Stimulated activated CD8-positive, alpha-beta memory T cell treated with anti-CD3 and anti-CD28 coated beads, Interleukin-12 subunit alpha, Interleukin-12 subunit beta, amount 100 ng/mL, for 24 hours (primary cell): Measurements from ENCODE around the gene SUGCT.
"Not testable (repeated sequence)": the region's sequence is repeated elsewhere in the genome, so short reads cannot be mapped to it uniquely, and the experiment has no call there.

Experiments used
- DNase-seq: peaks from one replicate; pipeline ENCODE4 v3.0.0-alpha.2; 2020; ENCODE audit errors: extremely low read depth

Gene SUGCT

DNA sequence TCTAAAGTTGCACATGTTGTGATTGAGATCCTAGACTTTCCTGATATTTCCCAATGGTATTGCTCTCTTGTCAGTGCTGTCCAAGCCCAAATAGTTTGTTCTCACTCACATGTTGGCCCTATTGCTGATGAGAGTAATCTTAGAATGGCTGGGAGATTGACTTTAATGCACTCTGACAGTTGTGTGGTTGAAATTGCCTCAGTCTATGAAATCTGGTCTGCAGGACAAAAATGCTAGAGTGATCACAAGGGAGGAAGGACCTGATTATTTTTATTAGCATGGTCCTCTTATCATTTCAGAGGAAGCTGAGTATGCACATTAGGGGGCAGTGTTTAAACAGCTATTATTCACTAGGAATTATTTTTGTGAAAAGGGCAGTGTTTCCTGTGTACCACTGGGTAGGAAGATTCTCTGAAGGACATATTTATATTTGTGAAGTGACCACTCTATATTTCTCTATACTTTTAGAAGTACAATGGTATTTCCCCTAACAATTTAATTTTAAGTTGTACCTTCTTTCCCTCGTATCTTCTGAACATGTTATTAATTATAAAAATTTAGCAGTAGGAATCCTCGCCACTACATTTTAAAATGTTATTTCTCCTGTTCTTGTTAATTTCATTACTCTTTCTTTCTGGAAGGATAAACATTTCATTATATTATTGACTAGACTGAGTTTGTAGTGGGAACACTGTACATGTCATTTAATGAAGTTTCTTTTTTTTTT is 64.4 kb downstream of the SUGCT start:
- DNase-seq = no peak

DNA sequence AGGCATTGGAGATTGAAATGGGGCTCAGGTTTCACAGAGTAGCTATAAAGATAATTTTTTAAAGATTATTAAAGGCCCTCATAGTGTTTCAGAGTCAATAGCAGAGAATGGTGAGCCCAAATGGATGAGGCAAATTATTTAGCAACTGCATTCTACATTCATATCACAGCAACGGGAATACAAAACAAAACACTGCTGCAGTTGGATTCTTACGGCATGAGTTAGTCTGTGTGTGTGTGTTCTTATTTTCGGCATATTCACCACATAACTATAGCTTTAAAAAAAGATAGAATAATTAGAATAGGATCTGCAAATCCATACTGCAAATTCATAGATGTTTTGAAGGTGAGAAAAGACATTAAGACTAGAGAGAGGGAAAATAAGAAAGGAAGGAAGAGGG is 66.0 kb downstream of the SUGCT start:
- DNase-seq = no peak

DNA sequence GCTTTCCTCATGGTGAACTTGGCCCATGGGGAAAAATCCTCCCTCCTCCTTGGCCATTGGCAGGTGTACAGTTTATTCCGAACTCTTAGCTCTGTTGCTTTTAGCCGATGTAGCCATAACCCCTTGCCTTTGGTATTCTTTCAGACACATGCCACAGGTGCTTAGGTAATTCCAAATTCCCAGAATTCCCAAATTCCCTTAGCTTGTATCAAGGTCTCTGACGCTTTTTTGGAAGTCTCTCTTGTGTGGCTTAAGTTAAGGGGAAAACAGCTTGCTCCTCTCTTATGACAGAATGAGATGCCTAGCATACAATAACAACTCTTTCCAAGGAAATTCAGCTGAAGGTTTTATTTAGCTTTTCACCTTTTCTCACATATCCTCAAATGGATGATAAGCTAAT is 68.0 kb downstream of the SUGCT start:
- no peak for DNase-seq

DNA sequence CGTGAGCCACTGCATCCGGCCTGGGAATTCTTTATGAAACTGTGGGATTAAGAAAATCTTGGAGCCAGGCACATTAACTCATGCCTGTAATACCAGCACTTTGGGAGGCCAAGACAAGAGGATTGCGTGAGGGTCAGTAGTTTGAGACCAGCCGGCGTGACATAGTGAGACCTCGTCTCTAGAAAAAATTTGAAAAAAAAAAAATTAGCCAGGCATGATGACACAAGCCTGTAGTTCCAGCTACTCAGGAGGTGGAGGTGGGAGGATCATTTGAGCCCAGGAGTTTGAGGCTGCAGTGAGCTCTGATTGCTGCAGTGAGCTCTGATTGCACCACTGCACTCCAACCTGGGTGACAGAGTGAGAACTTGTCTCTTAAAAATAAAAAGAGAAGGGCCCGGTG is 69.8 kb downstream of the SUGCT start:
- DNase-seq = no peak

DNA sequence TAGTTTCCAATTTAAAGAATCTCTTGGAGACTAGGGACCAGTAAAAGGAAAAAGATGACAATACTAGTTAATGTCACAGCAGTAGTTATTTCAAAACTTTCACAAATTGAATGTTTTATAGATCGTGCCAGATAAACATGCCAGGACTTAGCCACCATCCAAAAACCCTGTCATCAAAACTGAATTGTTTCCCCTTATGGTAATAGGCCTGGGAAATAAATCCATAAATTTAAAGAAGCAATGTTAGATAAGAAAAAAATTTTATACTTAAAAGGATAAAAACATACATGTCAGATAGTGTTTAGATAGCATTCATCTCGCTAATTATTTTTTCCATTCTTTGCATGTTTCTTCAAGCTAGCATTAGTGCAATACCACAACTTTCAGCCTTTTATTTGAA is 71.2 kb downstream of the SUGCT start:
- no peak for DNase-seq

DNA sequence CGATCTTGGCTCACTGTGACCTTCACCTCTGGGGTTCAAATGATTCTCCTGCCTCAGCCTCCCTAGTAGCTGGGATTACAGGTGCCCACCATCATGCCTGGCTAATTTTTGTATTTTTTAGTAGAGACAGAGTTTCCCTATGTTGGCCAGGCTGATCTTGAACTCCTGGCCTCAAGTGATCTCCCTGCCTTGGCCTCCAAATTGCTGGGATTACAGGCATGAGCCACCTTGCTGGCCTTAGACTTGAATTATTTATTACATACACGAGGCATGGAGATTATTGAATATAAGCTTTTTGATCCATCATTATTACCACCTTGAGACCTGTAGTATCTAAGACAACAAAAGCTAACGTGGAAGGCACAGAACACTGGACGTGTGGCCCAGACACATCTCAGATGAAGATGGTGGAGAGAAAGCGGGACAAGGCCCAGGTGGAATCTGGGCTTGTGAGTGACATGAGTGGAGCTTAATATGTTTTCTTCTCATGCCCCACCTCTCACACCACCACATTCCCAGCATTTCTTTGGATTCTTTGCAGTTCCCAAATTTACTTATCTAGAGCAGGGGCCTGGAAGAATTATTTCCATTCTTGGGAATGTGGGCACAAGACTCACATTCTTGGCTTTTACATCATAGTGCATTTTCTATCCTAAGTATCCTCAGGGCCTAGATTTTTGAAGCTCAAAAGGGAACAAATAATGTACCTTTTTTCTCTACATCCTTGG is 76.6 kb downstream of the SUGCT start:
- no peak for DNase-seq

DNA sequence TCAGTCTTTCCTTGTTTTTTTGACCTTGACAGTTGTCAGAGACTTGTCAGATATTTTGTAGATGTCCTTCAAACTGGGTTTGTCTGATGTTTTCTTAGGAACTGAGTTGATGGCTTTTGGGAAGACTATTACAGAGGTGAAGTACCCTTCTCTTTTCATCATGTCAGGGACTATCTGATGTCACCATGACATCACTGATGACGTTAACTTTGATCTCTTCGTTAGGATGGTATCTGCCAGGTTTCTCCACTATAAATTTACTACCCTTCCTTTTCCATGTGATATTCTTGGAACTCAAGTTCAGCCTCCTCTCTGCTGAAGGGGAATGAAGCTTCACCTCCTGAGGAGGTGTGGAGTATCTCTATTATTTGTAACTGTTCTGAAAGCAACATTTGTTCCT is 78.5 kb downstream of the SUGCT start:
- no peak for DNase-seq

DNA sequence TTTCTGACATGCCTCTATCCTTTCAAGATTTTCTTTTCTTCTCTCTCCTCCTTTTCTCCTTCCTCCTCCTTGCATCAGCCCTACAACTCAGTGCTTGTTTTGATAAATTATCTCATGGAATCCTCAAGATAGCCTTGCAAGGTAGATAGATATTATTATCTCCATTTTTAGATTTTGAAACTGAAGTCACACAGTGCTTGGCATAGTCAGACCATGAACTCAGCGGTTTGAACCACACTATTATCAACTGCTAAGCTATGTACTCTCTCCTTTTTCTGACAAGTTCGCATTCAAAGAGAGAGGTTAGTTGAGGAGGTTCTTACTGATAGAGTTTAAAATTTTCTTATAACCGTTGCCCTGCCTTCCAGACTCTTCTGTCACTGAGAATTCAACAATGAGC is 79.1 kb downstream of the SUGCT start:
- no peak for DNase-seq

DNA sequence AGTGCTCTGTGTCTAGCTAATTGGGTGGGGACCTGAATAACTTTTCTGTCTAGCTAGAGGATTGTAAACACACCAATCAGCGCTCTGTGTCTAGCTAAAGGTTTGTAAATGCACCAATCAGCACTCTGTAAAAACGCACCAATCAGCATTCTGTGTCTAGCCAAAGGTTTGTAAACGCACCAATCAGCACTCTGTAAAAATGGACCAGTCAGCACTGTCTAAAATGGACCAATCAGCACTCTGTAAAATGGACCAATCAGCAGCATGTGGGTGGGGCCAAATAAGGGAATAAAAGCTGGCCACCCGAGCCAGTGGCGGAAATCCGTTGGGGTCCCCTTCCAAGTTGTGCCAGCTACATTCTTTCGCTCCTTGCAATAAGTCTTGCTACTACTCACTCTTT is 83.8 kb downstream of the SUGCT start:
- not testable (repeated sequence) for DNase-seq

DNA sequence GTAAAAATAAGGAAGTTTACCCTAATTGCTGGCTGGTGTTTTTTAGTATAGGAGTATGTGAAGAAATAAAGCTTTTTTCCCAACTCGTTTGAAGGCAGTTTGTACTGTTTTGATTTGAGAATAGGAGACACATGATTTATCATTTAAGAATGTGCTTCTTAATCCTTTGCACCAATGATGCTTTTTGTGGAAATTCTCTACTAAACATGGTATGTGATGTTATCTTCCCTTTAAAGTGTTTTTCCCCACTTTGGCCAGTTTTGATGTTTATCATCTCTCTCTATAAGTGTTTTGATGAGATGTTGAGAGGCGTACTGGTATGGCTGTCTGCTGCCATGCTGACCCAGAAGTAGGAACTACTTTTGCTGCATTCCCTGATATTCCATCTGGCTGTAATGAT is 85.1 kb downstream of the SUGCT start:
- no peak for DNase-seq

DNA sequence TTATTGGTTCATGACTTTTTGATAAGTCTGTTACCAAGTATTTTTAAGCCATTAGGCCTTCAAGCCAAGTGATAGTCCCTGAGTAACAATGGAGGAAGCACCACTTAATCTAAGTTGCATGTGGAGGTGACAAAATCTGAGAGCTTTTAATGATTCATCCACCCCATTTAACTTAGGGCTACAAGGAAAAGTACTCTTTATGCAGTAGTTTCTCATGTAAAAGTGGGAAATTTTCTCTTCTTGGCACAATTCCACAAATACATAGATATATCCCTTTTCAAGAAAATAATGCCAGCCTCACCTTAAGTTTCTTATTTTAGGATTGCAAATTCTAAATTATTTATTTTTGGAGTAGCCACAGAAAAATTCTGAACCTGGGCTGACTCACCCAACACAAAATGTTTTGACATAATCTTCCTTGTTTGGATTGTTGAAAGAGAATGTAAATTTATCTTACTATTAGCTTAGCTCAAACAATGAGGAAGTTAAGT is 85.7 kb downstream of the SUGCT start:
- DNase-seq = no peak

DNA sequence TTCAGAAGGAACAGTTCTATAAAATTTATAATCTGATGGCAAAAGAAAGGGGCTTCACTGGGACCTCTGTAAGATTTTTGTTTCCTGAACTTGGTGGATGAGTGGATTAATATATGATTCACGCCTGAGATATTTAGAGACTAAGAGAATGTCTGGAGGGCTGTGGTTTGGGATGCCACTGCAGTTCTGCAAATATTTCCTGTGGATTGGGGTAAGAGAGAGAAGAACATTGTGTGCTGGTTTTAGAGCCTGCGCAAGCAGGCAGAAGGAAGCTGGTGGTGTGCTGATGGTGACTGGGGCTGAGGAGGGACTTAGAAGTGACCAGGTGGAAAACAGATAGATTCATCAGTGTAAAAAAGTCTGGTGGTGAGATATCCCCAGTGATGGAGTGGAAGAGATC is 87.0 kb downstream of the SUGCT start:
- DNase-seq = no peak

DNA sequence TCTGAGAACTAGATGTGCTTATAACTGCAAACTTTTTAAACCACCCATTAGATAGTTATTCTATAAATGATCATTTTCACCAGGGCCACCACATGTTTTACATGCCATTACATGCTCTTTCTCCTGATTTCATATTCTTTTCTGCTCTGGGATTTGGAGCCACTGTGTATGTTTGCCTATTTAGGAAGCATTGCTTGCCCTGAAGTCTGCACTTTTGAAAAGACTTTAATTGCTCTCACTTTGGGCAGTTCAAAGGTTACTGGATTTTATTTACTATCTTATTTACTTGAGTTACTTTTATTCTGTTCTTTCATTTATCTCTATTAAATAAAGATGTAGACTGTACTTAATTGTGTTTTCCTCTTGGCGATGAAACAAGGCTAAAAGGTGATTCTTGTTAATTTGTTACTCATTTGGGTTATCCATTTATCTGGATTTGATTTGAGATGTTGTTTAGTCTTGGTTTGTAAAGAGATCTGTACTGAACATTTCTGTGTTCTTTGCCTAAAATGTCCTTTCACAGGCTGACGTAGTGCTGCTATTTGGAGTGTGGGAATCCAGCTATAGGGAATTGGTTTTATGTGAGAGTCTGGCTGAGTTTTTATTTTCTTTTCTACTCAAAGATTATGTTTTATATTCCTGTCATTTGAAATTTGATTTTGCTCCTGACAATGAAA is 88.8 kb downstream of the SUGCT start:
- no peak for DNase-seq

DNA sequence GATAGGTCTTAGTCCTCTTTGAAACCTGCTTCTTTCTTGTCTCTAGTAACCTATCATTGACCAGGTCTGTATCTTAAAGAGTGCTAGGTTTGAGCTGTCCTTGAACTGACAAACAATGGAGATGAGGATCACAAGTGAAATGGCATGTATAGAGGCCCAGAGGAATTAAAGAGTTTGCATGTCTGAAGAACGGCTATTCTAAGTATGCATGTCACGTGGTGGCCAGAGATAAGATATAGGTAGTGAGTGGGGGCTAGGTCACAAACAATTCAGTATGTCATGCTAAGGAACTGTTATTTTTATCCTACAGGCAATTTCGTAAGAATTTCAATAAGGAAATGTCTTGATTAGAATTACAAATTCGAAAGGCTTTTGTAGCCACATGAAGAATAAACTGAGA is 95.3 kb downstream of the SUGCT start:
- DNase-seq = no peak

DNA sequence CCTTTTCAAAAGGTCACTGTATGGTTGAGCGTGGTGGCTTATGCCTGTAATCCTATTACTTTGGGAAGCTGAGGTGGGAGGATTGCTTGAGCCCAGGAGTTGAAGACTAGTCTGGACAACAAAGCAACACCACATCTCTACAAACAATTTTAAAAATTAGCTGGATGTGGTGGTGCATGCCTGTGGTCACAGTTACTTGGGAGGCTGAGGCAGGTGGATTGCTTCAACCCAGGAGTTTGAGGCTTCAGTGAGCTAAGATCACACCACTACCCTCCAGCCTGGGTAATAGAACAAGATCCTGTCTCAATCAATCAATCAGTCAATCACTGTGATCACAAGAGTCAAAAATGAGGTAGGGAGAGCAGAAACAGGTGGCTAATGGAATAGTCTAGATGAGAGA is 97.0 kb downstream of the SUGCT start:
- no peak for DNase-seq

DNA sequence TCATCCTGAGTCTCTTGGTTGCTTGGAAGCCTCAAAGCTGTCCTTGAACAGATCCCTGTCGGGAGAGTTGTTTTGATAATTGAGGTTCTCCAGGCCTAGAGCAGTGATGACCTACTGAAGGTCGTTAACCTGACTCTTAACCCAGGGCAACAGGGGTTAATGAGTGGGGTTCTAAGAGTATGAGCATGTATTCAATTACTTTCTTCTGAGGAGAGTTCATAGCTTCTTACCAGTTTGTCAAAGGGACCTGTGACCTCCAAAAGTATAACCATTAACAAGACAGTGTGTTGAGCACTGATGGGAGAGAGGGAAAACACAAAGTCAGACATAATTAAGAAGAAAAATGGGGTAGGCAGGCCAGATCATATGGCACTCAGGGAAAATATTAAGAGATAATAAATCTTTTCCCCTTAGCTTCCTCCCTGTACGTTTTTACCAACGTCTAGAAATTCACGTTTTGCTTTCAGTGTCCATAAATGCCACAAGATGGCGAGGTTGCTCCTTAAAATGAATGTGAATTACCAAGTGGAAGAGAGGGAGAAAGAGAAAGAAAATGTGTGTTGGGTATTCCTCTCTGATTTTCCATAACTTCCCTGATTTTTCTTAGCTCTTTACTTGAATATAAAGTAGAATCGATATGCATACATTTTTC is 97.6 kb downstream of the SUGCT start:
- no peak for DNase-seq

DNA sequence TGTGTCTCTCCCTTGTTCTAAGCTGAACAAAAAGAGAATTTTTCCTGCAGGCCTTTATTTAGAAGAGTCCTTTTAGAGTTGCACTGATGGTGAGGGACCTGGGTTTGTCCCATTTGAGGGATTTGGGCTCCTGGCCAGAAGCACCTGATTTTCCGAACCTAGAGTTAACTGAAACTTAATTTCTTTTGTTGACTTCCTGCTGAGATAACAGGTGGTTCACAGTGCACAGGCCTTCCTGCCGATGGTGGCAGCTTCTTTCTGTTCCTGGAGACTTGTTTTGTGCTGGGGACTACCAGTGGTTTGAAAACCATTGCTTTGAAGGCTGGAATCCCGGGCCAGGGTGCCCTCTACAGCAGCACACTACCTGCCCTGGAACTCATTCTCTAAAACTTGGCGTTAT is 99.2 kb downstream of the SUGCT start:
- no peak for DNase-seq

DNA sequence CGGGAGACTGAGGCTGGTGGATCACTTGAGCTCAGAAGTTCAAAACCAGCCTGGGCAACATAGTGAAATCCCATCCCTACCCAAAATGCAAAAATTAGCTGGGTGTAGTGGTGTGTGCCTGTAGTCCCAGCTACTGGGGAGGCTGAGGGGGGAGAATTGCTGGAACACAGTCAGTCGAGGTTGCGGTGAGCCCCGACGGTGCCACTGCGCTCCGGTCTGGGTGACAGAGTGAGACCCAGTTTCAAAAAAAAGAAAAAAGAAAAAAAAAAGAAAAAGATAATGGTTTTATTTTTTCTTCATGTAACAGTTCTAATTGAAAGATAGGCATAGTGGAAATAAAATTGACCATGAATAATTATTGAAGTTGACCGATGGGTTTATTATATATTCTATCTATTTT is 99.9 kb downstream of the SUGCT start:
- no peak for DNase-seq

DNA sequence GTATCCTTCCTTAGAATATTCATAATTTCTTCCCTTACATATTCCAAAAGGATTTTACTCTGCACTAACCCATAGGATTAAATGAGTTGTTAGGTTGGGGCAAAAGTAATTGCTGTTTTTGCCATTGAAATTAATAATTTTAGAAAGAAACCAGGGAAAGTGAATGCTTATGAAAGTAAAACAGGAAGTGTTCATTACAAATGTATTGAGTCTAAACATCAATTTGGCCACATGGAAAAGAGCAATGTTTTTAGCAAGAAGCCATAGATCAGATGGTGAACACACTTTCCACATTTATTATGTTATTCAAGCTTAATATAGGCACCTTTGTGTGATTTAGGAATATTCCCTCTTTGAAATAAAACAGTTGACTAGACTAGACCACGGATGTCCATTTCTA is 102.9 kb downstream of the SUGCT start:
- DNase-seq = no peak

DNA sequence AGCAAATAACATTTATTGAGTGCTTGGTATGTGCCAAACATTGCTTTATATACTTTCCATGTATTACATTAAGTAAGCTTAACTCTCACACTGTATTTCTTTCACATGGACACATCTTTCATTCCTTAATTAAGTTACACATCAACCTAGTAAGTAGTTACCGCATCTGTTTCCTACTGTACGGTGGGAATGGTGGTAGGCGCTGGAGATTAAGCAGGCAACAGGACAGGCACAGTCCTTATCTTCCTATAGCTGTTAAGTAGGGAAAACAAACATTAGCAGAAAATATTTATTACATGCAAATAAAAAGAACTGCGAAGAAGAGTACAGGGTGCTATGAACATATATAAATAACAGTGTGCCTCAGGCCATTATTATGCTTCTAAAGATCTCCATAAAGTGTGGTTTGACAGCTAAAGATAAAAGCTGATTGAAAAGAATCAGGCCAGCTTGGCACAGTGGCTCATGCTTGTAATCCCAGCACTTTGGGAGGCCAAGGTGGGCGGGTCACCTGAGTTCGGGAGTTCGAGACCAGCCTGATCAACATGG is 105.0 kb downstream of the SUGCT start:
- DNase-seq = no peak

DNA sequence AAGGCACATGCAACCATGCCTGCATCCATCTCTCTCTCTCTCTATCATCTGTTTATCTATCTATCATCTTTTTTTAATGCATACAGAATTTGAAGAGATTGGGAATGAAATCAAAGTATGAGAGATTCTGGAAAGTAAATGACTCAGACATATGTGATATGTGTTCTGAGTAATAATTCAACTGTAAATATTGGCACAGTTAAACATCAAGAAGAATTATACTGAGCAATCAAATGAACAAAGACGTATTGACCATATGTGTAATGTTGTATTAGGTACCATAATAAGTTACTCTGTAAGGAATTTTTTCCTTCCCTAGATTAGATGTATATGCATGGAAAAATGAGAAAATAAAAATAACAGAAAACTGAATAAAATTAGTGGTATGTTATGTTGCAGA is 108.3 kb downstream of the SUGCT start:
- DNase-seq = no peak

DNA sequence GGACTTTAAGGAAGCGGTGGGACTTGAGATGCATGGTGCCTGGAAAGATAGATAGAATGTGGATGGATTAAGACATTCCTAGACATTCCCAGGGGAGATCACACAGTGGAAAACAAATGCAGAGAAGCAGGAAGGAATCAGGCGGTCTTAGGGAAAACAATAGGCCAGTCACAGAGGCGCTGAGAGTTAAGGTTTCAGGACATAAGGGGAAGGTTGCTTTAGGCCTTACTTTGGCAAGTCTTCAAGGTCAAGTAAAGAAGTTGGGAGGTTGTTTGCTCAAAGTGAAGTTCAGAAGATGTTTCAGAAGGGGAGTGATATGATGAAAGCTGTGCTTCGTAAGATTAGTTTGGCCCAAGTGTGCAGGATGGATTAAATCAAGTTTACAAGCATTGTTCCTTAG is 109.4 kb downstream of the SUGCT start:
- DNase-seq = no peak
